BLaER1 (cell line): Measurements from ENCODE around the gene TBX3.
"Not testable (repeated sequence)": the region's sequence is repeated elsewhere in the genome, so short reads cannot be mapped to it uniquely, and the experiment has no call there.

ENCODE experiments used
- H3K27ac ChIP-seq: shearing (Covaris generic); formaldehyde crosslinking; 2 replicates; pipeline ENCODE4 v1.8.1; 2022
- H3K27me3 ChIP-seq: shearing (Covaris generic); formaldehyde crosslinking; 2 replicates; pipeline ENCODE4 v1.8.1; 2022
- H3K36me3 ChIP-seq: shearing (Covaris generic); formaldehyde crosslinking; 2 replicates; pipeline ENCODE4 v1.8.1; 2022
- H3K4me1 ChIP-seq: shearing (Covaris generic); formaldehyde crosslinking; 2 replicates; pipeline ENCODE4 v1.8.1; 2022
- H3K4me2 ChIP-seq: shearing (Covaris generic); formaldehyde crosslinking; 2 replicates; pipeline ENCODE4 v1.8.1; 2022
- H3K4me3 ChIP-seq: shearing (Covaris generic); formaldehyde crosslinking; 2 replicates; pipeline ENCODE4 v1.8.1; 2022
- H3K9ac ChIP-seq: shearing (Covaris generic); formaldehyde crosslinking; 2 replicates; pipeline ENCODE4 v1.8.1; 2022
- H3K9me3 ChIP-seq: shearing (Covaris generic); formaldehyde crosslinking; 2 replicates; pipeline ENCODE4 v1.8.1; 2022
- H4K20me1 ChIP-seq: shearing (Covaris generic); formaldehyde crosslinking; 2 replicates; pipeline ENCODE4 v1.8.1; 2022
- Cebpa-rat ChIP-seq: shearing (Covaris generic); IDR thresholded peaks from 2 replicates; pipeline ENCODE4 v1.8.1; 2022

Gene TBX3

DNA sequence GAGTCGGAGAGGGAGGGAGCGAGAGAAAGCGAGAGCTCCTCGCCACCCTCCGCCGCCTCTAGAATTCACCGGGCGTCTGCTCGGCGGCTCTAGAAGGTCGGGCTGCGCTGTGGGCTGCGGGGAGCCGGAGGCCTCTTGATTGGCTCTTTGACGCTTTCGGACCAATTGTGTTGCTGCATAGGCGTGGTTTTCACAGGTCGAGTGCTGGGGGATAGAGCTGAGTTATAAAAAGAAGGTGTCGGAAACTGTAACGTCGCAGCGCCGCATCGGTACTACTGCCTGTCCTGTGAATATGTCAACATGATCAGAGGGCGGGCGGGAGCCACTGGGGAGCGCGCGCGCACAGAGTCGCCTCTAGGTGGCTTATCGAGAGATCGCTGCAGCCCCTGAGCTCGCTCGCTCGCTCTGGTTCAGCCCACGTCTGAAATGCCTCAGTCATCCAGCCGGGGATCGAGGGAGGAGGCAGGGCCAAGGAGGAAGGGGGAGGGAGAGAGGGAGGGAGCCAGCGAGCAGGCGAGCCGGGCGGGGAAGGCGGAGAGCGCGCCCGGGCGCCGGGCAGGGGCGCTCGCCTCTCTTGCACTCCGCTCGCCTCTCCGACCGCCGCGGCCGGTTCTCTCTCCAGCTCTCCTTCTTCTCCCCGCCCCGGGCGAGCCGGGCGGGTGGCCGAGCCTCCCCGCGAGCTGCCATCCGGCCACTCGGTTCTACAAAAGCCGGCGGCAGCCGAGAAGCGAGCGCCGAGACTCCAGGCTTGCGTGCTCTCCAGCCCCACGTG, at the start of gene TBX3:
Gene TBX3, minus strand, starts transcription at position 78 of the 772 bp plus-strand sequence. CDS start 975 bp downstream, outside the sequence.
- H3K36me3 ChIP-seq, result no peaks in the 10 kb centered on the region
- no peak for TF ChIP-seq Cebpa-rat
- peak within 1 kb of the TSS; percentile 77 for H3K9ac ChIP-seq
- H3K4me3 ChIP-seq, result peak within 1 kb of the TSS; percentile 69
- H3K27ac ChIP-seq, result peak within 1 kb of the TSS; percentile 65
- H4K20me1 ChIP-seq, result peaks cover 78% of the 10 kb centered on the region
- H3K4me2 ChIP-seq, result peak within 1 kb of the TSS; percentile 78
- H3K9me3 ChIP-seq, result peaks cover 6% of the 10 kb centered on the region; the same call in 1 of the 2 replicates
- peaks cover 100% of the 10 kb centered on the region for H3K27me3 ChIP-seq
- H3K4me1 ChIP-seq, result peaks cover 33% of the 10 kb centered on the region

DNA sequence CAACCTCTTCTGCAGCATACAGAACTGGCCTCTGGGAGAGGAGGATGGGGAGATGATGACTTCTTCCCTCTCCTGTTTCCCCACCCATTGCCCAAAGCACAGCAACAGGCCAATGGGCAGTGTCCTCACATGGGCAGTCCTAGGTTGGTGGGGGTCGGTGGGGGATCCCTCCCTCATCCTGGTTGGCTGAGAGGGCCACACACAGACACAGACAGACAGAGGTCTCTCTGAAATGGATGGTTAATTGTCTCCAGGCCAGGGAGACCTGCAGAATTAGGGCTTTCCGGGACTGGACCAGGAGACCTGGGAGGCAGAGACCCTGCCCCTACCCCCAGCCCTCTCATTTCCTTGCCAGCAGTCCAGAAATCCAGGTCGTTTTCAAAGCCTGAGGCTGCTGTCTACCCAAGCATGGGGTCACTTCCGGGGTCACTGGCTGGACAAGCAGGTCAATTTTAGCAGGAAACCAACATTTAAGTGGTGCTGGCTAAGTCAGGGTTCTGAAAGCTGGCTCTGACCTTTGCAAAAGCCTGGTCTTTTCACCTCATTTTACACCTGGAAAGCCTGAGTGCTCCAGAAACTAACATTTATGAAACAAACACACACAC, 48.6 kb upstream of the TBX3 start:
- H3K4me1 ChIP-seq, result no peaks in the 10 kb centered on the region
- no peak for TF ChIP-seq Cebpa-rat
- H3K9ac ChIP-seq, result no peak overlapping the region
- H3K4me2 ChIP-seq, result no peak overlapping the region
- H3K9me3 ChIP-seq, result no peaks in the 10 kb centered on the region; the same call in 1 of the 2 replicates
- H3K27me3 ChIP-seq, result no peaks in the 10 kb centered on the region
- H3K27ac ChIP-seq, result no peak overlapping the region
- no peaks in the 10 kb centered on the region for H3K36me3 ChIP-seq
- H3K4me3 ChIP-seq, result no peak overlapping the region
- no peaks in the 10 kb centered on the region for H4K20me1 ChIP-seq

DNA sequence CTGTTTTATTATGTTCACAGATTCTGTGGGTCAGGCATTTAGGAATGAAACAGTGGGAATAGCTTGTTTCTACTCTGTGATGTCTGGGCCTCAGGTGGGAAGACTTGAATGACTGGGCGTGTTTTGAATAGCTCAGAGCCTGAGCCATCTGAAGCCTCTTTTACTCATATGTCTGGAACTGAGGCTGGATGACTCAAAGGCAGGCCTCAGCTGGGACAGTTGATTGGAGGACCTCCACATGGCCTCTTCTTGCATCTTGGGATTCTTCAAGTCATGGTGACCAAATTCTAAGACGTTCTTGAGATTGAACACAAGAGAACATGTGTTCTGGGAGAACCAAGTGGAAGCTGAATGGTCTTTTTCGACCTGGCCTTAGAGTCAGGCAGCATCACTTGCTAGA, 45.8 kb upstream of the TBX3 start:
- no peak overlapping the region for H3K4me2 ChIP-seq
- no peaks in the 10 kb centered on the region for H3K9me3 ChIP-seq
- no peak overlapping the region for H3K9ac ChIP-seq
- H3K27me3 ChIP-seq, result no peaks in the 10 kb centered on the region
- H3K27ac ChIP-seq, result no peak overlapping the region
- TF ChIP-seq Cebpa-rat, result no peak
- H3K4me3 ChIP-seq, result no peak overlapping the region
- no peaks in the 10 kb centered on the region for H3K4me1 ChIP-seq
- H3K36me3 ChIP-seq, result no peaks in the 10 kb centered on the region
- H4K20me1 ChIP-seq, result no peaks in the 10 kb centered on the region

DNA sequence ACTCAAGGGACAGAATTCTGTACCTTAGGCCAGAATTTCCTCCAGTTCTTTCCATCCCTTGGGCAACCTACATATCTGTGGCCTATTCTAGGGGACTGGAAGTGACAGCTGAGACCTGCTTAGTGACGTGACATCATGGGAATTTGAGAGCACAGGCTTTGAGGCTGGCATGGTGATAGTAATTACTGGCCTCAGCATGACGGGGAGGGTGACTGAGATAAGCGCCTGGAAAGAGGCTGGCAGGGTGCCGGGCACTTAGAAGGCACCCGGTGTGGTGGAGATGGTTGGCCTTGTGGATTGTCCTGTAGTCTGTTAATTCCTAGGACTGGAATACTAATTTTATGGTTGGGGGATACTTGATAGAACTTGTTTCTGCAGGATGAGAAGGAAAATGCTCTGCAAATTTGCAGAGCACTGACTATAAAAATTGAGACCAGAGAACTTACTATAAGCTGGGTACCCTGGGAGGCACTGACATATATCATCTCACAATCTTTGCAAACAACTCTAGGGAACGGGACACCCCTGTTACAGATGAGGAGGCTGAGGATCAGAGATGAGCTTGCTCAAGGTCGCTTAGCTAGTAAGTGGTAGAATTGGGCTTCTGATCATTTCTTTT, 42.2 kb upstream of the TBX3 start:
- TF ChIP-seq Cebpa-rat, result no peak
- Histone ChIP-seq H3K9ac (no peak overlapping the region), H4K20me1 (no peaks in the 10 kb centered on the region)

DNA sequence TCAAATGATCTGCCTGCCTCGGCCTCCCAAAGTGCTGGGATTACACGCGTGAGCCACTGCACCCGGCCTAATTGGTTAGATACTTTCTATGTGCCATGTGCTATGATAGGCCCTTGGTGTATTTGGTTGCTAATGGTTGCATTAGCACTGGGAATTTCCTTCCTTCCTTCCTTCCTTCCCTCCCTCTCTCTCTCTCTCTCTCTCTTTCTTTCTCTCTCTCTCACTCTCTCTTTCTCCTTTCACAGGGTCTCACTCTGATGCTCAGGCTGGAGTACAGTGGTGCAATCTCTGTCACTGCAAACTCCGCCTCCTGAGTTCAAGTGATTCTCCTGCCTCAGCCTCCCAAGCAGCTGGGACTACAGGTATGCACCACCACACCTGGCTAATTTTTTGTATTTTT, 38.2 kb upstream of the TBX3 start:
- H3K27me3 ChIP-seq, H3K4me1 ChIP-seq, H3K36me3 ChIP-seq: not testable (repeated sequence)

More for the DNA sequence above, 42.2 kb upstream of the TBX3 start:
- Histone ChIP-seq H3K36me3 (no peaks in the 10 kb centered on the region), H3K4me1 (no peaks in the 10 kb centered on the region), H3K4me2 (no peak overlapping the region), H3K27me3 (no peaks in the 10 kb centered on the region), H3K27ac (no peak overlapping the region), H3K9me3 (no peaks in the 10 kb centered on the region), H3K4me3 (no peak overlapping the region)

DNA sequence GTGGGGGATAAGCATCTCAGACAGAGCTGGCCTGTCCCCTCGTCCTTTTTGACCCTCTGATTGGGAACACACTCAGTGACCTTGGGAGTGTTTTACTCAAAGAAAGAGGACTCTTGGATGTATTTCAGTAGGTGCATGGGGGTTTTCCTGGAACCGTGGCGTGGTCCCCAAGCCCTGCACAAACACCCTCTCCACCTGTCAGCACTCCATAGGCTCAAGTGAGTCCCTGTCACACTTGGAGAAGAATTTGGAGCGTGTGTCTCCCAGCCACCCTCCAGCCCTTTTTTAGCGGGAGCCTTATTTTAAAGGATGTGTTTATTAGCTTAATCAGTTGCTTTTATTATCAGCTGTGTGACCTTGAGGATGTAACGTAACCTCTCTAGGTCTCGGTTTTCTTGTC, 37.3 kb upstream of the TBX3 start:
- Histone ChIP-seq H3K4me2 (no peak overlapping the region), H3K27me3 (no peaks in the 10 kb centered on the region), H4K20me1 (no peaks in the 10 kb centered on the region), H3K9ac (no peak overlapping the region), H3K4me1 (no peaks in the 10 kb centered on the region), H3K9me3 (no peaks in the 10 kb centered on the region), H3K36me3 (no peaks in the 10 kb centered on the region), H3K4me3 (no peak overlapping the region), H3K27ac (no peak overlapping the region)
- no peak for TF ChIP-seq Cebpa-rat

More for the DNA sequence above, 38.2 kb upstream of the TBX3 start:
- H3K4me3 ChIP-seq, H3K27ac ChIP-seq, H3K9me3 ChIP-seq, H4K20me1 ChIP-seq, H3K4me2 ChIP-seq, H3K9ac ChIP-seq: not testable (repeated sequence)

DNA sequence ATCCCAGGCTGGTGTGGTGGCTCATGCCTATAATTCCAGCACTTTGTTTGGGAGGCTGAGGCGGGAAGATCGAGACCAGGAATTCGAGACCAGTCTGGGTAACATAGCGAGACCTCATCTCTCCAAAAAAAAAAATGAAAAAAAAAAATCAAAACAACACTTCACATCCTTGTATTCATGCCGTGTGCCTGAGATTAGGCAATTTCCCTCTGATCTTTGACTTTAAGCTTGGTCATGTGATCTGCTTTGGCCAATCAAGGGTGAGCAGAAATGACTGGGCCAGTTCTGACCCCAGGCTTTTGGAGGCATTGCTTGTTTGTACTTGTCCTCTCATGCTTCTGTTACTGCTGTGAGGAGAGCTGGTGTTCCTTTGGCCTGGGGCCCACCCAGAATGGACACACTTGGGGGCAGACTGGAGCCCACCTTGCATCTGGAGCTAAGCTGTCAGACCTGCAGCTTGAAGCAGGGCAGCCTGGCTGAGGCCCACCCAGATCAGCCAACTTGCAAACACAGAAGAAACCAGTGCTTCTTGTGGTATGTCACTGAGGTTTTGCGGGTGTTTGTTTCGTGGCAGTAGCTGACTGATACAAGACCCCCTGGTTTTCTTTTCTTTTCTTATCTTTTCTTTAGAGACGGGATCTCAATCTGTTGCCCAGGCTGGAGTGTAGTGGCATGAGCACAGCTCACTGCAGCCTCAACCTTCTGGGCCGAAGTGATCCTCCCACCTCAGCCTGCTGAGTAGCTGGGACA, 29.7 kb upstream of the TBX3 start:
- no peak overlapping the region for H3K27ac ChIP-seq
- H3K36me3 ChIP-seq, result no peaks in the 10 kb centered on the region
- no peak overlapping the region for H3K4me2 ChIP-seq
- no peaks in the 10 kb centered on the region for H4K20me1 ChIP-seq
- no peak overlapping the region for H3K4me3 ChIP-seq
- no peak for TF ChIP-seq Cebpa-rat
- peaks cover 9% of the 10 kb centered on the region; the same call in 1 of the 2 replicates for H3K27me3 ChIP-seq
- peaks cover 6% of the 10 kb centered on the region; the same call in 1 of the 2 replicates for H3K9me3 ChIP-seq
- H3K9ac ChIP-seq, result no peak overlapping the region
- H3K4me1 ChIP-seq, result peaks cover 9% of the 10 kb centered on the region

DNA sequence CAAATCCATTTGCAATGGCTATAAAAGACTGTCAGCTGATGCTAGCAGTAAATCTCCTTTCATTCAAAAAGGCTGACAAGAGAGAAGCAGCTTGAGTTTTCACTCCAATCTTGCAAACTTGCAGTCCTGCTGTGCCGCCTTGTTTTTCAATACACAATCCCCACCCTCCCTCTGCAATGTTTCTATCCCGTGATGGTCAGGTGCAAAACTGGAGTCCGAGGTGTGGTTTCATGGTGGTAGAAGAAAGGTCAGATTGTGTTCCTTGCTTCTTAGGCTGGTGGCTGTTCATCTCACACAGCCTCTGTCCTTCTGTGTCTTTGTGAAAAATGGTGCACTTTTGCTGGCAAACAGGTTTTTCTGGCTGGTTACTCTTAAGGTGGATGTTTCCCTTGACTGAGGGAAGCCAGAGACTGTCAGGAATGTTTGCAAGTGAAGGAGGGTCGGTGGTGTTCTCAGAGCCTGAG, 27.7 kb upstream of the TBX3 start:
- H3K27ac ChIP-seq, result no peak overlapping the region
- TF ChIP-seq Cebpa-rat, result no peak
- peaks cover 9% of the 10 kb centered on the region; the same call in 1 of the 2 replicates for H3K27me3 ChIP-seq
- peaks cover 9% of the 10 kb centered on the region for H3K4me1 ChIP-seq
- no peak overlapping the region for H3K4me2 ChIP-seq
- H3K36me3 ChIP-seq, result no peaks in the 10 kb centered on the region
- H3K9me3 ChIP-seq, result peaks cover 6% of the 10 kb centered on the region; the same call in 1 of the 2 replicates
- no peak overlapping the region for H3K9ac ChIP-seq
- H4K20me1 ChIP-seq, result no peaks in the 10 kb centered on the region
- H3K4me3 ChIP-seq, result no peak overlapping the region

DNA sequence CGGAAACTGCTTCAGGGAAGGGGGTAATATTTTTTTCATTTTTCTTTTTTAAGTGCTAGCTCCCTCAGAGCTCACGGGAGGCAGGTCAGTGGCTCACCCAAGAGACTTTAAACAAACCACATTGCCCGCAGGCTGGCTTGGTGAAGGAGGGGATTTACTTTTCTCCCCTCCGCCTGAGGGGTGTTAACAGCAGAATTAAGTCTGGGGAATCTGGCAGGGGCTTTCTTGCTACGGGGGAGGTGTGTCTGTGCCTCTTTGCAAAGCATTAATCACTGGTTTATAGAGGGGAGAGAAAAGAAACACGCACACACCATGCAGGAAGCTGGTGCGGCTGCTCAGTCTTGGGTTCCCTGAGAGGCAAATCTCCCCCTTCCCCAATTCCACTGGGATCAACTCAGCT, 26.2 kb upstream of the TBX3 start:
- peak overlapping the region; percentile 54 for H3K4me2 ChIP-seq
- H3K36me3 ChIP-seq, result no peaks in the 10 kb centered on the region
- peaks cover 9% of the 10 kb centered on the region; the same call in 1 of the 2 replicates for H3K27me3 ChIP-seq
- no peak overlapping the region for H3K9ac ChIP-seq
- H3K4me3 ChIP-seq, result no peak overlapping the region
- peaks cover 6% of the 10 kb centered on the region; the same call in 1 of the 2 replicates for H3K9me3 ChIP-seq
- no peak for TF ChIP-seq Cebpa-rat
- no peaks in the 10 kb centered on the region for H4K20me1 ChIP-seq
- H3K4me1 ChIP-seq, result peaks cover 9% of the 10 kb centered on the region
- H3K27ac ChIP-seq, result no peak overlapping the region
